HepG2 (cell line): ENCODE results near the gene ACTN4. TPM values are rescaled to one million over a fixed set of nuclear protein-coding genes. Genes with fewer than 3 reads are reported as not detected.

Experiments
- FIP1L1 ChIP-seq: fragments of 200-400 bp; formaldehyde crosslinking; IDR thresholded peaks from 2 replicates; pipeline ENCODE4 v1.6.1; 2018; ENCODE audit warnings: low read depth, mild to moderate bottlenecking, low read length, moderate library complexity, borderline replicate concordance; ENCODE audit not compliant: insufficient read depth
- HMGA1 ChIP-seq: sonication (generic); formaldehyde crosslinking; conservative IDR thresholded peaks from 2 replicates; pipeline ENCODE4 v1.4.0; 2020; ENCODE audit warnings: missing genetic modification reagents
- HOXA9 ChIP-seq: sonication (generic); formaldehyde crosslinking; IDR thresholded peaks from 2 replicates; pipeline ENCODE4 v1.8.1; 2022; ENCODE audit warnings: missing genetic modification reagents, mild to moderate bottlenecking, moderate library complexity, borderline replicate concordance
- HOXD1 ChIP-seq: sonication (generic); formaldehyde crosslinking; IDR thresholded peaks from 2 replicates; pipeline ENCODE4 v1.5.0; 2020; ENCODE audit warnings: missing genetic modification reagents
- KMT2B ChIP-seq: IDR thresholded peaks from 2 replicates; pipeline ENCODE4 v1.6.1; 2016; ENCODE audit warnings: missing genetic modification reagents, missing compliant biosample characterization
- NFRKB ChIP-seq: fragments of 450-650 bp; IDR thresholded peaks from 2 replicates; pipeline ENCODE4 v1.6.1; 2017
- RCOR2 ChIP-seq: IDR thresholded peaks from 2 replicates; pipeline ENCODE4 v1.6.1; 2016; ENCODE audit warnings: missing biosample characterization, missing genetic modification reagents
- ZFAT ChIP-seq: sonication (generic); formaldehyde crosslinking; conservative IDR thresholded peaks from 2 replicates; pipeline ENCODE4 v1.8.1; 2023; ENCODE audit warnings: missing genetic modification reagents, inconsistent platforms
- ZNF143 ChIP-seq: sonication (generic); formaldehyde crosslinking; IDR thresholded peaks from 2 replicates; pipeline ENCODE4 v1.4.0; 2020; ENCODE audit warnings: missing genetic modification reagents
- ZNF317 ChIP-seq: sonication (generic); formaldehyde crosslinking; IDR thresholded peaks from 2 replicates; pipeline ENCODE4 v1.5.0; 2020; ENCODE audit warnings: mild to moderate bottlenecking, missing genetic modification reagents
- ZNF326 ChIP-seq: sonication (generic); formaldehyde crosslinking; IDR thresholded peaks from 2 replicates; pipeline ENCODE4 v1.4.0; 2020; ENCODE audit warnings: missing genetic modification reagents, borderline replicate concordance
- ZNF839 ChIP-seq: sonication (generic); formaldehyde crosslinking; IDR thresholded peaks from 2 replicates; pipeline ENCODE4 v1.4.0; 2020; ENCODE audit warnings: missing genetic modification reagents, mild to moderate bottlenecking, borderline replicate concordance
- polyA plus RNA-seq, 8 experiments: library from polyadenylated mRNA; depleted of rRNA in 3 of 8; stranded (reverse) in 7 of 8; unstranded in 1 of 8; fragments of >200 nt; fragmentation: Illumina TruSeq in 4 of 8; extraction: Trizol in 4 of 8; gene quantifications; 2 replicates each; pipeline versions ENCODE4 v1.2.1 to v1.2.3, GENCODE V29; 2011 to 2016; ENCODE audit warnings: low read depth in 4 of 8, missing spikeins in 1 of 8, mixed read lengths in 1 of 8; ENCODE audit not compliant: insufficient read depth in 1 of 8
- total RNA-seq, 5 experiments: library from RNA; depleted of rRNA; stranded (reverse); fragments of >200 nt; fragmentation: Illumina TruSeq; extraction: Trizol; gene quantifications; 2 replicates each; pipeline ENCODE4 v1.2.3, GENCODE V29; 2016; ENCODE audit warnings: low read depth in 1 of 5
- TF ChIP-seq, protein P1 (sequence below), 2 experiments: sonication (generic) in 1 of 2; formaldehyde crosslinking in 1 of 2; IDR thresholded peaks; 2 replicates each; pipeline versions ENCODE4 v1.6.1 to v1.9.0; 2014 to 2022; ENCODE audit warnings: antibody characterized with exemption in 1 of 2, borderline replicate concordance in 1 of 2, inconsistent platforms in 1 of 2, low read depth in 1 of 2, missing genetic modification reagents in 1 of 2
- TF ChIP-seq, protein P2 (sequence below): sonication (generic); formaldehyde crosslinking; IDR thresholded peaks from one replicate; pipeline ENCODE4 v1.5.1; 2020; ENCODE audit warnings: mild to moderate bottlenecking, missing genetic modification reagents; ENCODE audit errors: not compliant biosample characterization
- TF ChIP-seq, protein P3 (sequence below): IDR thresholded peaks from 2 replicates; pipeline ENCODE4 v1.6.1; 2018; ENCODE audit warnings: missing genetic modification reagents

ACTN4 gene
- total and polyA plus RNA-seq, 2 of the 13 experiments (the other 11 are each of a cell fraction or from before 2014, with no cell fraction given), result 171 to 192 TPM

GRCh38 chr19:38759590-38760003 lies 112.1 kb downstream of the ACTN4 start (continued):
- TF ChIP-seq, protein P1, sequence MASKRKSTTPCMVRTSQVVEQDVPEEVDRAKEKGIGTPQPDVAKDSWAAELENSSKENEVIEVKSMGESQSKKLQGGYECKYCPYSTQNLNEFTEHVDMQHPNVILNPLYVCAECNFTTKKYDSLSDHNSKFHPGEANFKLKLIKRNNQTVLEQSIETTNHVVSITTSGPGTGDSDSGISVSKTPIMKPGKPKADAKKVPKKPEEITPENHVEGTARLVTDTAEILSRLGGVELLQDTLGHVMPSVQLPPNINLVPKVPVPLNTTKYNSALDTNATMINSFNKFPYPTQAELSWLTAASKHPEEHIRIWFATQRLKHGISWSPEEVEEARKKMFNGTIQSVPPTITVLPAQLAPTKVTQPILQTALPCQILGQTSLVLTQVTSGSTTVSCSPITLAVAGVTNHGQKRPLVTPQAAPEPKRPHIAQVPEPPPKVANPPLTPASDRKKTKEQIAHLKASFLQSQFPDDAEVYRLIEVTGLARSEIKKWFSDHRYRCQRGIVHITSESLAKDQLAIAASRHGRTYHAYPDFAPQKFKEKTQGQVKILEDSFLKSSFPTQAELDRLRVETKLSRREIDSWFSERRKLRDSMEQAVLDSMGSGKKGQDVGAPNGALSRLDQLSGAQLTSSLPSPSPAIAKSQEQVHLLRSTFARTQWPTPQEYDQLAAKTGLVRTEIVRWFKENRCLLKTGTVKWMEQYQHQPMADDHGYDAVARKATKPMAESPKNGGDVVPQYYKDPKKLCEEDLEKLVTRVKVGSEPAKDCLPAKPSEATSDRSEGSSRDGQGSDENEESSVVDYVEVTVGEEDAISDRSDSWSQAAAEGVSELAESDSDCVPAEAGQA (IDR thresholded peaks at IDR 0.05; ENCODE audit: low read depth), result no peak
- TF ChIP-seq, protein P1 (CRISPR knock-in tag; IDR thresholded peaks at IDR 0.05; ENCODE audit: borderline replicate concordance), result no peak
- TF ChIP-seq HOXA9 (CRISPR knock-in tag) (no peak), FIP1L1 (no peak), HMGA1 (CRISPR knock-in tag) (no peak), RCOR2 (peak; percentile 95), HOXD1 (CRISPR knock-in tag) (no peak), NFRKB (no peak), ZNF317 (no peak), ZNF326 (CRISPR knock-in tag) (no peak), ZNF839 (CRISPR knock-in tag) (no peak), ZNF143 (CRISPR knock-in tag) (no peak), KMT2B (CRISPR knock-in tag) (peak; percentile 54; the same call in 1 of the 2 replicates), ZFAT (CRISPR knock-in tag) (0 out of 2 replicates have a peak, but pooled peaks have one; percentile 27)
- TF ChIP-seq, protein P2, sequence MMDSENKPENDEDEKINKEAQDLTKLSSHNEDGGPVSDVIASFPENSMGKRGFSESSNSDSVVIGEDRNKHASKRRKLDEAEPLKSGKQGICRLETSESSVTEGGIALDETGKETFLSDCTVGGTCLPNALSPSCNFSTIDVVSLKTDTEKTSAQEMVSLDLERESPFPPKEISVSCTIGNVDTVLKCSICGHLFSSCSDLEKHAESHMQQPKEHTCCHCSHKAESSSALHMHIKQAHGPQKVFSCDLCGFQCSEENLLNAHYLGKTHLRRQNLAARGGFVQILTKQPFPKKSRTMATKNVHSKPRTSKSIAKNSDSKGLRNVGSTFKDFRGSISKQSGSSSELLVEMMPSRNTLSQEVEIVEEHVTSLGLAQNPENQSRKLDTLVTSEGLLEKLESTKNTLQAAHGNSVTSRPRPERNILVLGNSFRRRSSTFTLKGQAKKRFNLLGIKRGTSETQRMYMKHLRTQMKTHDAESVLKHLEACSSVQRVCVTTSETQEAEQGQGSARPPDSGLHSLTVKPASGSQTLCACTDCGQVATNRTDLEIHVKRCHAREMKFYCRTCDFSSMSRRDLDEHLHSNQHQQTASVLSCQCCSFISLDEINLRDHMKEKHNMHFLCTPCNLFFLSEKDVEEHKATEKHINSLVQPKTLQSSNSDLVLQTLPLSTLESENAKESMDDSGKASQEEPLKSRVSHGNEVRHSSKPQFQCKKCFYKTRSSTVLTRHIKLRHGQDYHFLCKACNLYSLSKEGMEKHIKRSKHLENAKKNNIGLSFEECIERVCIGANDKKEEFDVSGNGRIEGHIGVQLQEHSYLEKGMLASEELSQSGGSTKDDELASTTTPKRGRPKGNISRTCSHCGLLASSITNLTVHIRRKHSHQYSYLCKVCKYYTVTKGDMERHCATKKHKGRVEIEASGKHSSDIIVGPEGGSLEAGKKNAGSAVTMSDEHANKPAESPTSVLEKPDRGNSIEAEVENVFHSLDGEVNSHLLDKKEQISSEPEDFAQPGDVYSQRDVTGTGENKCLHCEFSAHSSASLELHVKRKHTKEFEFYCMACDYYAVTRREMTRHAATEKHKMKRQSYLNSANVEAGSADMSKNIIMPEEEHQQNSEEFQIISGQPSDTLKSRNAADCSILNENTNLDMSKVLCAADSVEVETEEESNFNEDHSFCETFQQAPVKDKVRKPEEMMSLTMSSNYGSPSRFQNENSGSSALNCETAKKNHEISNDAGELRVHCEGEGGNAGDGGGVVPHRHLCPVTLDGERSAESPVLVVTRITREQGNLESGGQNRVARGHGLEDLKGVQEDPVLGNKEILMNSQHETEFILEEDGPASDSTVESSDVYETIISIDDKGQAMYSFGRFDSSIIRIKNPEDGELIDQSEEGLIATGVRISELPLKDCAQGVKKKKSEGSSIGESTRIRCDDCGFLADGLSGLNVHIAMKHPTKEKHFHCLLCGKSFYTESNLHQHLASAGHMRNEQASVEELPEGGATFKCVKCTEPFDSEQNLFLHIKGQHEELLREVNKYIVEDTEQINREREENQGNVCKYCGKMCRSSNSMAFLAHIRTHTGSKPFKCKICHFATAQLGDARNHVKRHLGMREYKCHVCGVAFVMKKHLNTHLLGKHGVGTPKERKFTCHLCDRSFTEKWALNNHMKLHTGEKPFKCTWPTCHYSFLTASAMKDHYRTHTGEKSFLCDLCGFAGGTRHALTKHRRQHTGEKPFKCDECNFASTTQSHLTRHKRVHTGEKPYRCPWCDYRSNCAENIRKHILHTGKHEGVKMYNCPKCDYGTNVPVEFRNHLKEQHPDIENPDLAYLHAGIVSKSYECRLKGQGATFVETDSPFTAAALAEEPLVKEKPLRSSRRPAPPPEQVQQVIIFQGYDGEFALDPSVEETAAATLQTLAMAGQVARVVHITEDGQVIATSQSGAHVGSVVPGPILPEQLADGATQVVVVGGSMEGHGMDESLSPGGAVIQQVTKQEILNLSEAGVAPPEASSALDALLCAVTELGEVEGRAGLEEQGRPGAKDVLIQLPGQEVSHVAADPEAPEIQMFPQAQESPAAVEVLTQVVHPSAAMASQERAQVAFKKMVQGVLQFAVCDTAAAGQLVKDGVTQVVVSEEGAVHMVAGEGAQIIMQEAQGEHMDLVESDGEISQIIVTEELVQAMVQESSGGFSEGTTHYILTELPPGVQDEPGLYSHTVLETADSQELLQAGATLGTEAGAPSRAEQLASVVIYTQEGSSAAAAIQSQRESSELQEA (CRISPR knock-in tag), result no peak
- TF ChIP-seq, protein P3, sequence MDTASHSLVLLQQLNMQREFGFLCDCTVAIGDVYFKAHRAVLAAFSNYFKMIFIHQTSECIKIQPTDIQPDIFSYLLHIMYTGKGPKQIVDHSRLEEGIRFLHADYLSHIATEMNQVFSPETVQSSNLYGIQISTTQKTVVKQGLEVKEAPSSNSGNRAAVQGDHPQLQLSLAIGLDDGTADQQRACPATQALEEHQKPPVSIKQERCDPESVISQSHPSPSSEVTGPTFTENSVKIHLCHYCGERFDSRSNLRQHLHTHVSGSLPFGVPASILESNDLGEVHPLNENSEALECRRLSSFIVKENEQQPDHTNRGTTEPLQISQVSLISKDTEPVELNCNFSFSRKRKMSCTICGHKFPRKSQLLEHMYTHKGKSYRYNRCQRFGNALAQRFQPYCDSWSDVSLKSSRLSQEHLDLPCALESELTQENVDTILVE (CRISPR knock-in tag), result no peak; the same call in 1 of the 2 replicates
